HAP-1 (cell line): ENCODE measurements around the gene CLMP.
"Not testable (repeated sequence)": the region's sequence is repeated elsewhere in the genome, so short reads cannot be mapped to it uniquely, and the experiment has no call there.

Experiments
- DNase-seq, 2 experiments: peaks; one replicate each; pipeline ENCODE4 v3.0.0-alpha.2; 2016 to 2020; ENCODE audit warnings: low spot score in 2 of 2
- H3K27me3 ChIP-seq: fragments of 250-450 bp; sonication (Bioruptor Pico); 2 replicates; pipeline ENCODE4 v1.5.1; 2020; ENCODE audit warnings: low read depth, mild to moderate bottlenecking, moderate library complexity
- H3K36me3 ChIP-seq: fragments of 250-450 bp; sonication (Bioruptor Pico); replicated peaks from 2 replicates; pipeline ENCODE4 v1.5.1; 2020; ENCODE audit warnings: mild to moderate bottlenecking
- H3K4me1 ChIP-seq: fragments of 250-450 bp; sonication (Bioruptor Pico); 2 replicates; pipeline ENCODE4 v1.5.1; 2020; ENCODE audit warnings: mild to moderate bottlenecking
- H3K4me3 ChIP-seq: fragments of 250-450 bp; sonication (Bioruptor Pico); 2 replicates; pipeline ENCODE4 v1.5.1; 2020; ENCODE audit warnings: mild to moderate bottlenecking, moderate library complexity
- H3K9me3 ChIP-seq: fragments of 250-450 bp; sonication (Bioruptor Pico); 2 replicates; pipeline ENCODE4 v1.5.1; 2020; ENCODE audit warnings: mild to moderate bottlenecking, moderate library complexity
- in situ Hi-C: fragments of 300-500 bp; cut with MboI; formaldehyde crosslinking; loops from 3 replicates; pipeline ENCODE4 v1.14.3; 2020; ENCODE audit warnings: low sequenced_read_pairs, inconsistent platforms, mixed read lengths

The CLMP gene

DNA sequence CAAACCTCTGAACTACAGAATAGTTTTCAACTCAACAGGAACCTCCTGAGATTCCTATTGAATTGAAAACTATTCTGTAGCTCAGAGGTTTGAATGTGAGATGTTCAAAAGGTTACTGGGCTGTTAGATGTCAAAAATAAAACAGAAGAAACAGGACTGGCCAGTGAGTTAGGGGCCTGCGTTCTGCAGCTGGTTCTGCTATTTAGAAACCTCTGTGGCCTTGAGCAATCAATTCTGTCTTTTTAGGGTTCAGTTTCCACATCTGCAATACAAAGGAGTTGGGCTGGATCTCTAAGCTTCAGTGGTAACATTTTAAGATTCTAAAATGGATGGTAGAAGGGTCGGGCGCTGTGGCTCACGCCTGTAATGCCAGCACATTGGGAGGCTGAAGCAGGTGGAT lies 55.8 kb downstream of the CLMP start:
- no peaks in the 10 kb centered on the region for H3K36me3 ChIP-seq
- no peaks in the 10 kb centered on the region for H3K4me1 ChIP-seq
- DNase-seq = no peak
- in situ Hi-C loops = no loop called here
- H3K27me3 ChIP-seq = no peaks in the 10 kb centered on the region
- no peaks in the 10 kb centered on the region for H3K9me3 ChIP-seq
- H3K4me3 ChIP-seq = no peak overlapping the region

DNA sequence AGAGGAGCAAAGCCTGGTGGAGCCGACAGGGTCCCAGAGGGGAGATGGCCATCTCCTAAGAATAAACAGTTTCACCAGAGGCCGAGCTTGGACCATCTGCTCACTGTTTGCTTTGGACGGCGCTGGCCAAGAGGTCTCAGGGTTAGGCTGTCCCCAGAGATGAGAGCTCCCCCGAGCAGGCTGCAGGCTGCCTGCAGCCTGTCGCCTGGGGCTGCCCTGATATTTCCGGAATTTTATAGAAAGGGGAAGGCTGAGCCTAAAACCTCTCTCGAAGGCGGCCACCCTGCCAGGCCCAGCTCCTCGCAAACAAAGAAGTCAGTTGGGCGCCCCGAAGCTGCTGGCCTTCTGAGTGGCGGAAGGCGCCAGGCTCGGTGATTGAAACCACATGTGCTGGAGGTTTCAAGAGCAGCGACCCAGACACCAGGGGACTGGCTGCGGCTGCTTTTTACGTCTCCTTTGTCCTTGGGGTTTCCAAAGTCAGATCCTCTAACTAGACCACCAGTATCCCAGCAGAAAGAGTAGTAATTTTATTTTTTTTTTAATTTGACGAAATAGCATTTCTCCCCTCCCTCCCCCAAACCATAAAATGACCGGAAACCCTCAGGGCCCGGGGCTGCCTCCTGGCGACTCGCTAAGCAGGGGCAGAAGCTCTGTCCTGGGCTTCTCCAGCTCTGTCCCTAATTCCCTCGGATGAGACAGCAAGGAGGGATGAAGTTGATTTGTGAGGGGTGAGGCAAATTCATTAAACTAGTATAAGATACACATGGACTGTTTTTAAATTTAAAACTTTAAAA lies 57.4 kb downstream of the CLMP start:
- Histone ChIP-seq H3K4me1 (no peaks in the 10 kb centered on the region), H3K4me3 (no peak overlapping the region), H3K27me3 (no peaks in the 10 kb centered on the region), H3K36me3 (no peaks in the 10 kb centered on the region), H3K9me3 (no peaks in the 10 kb centered on the region)
- in situ Hi-C loops = no loop called here
- no peak for DNase-seq

- no peaks in the 10 kb centered on the region for H3K4me1 ChIP-seq
- no peaks in the 10 kb centered on the region for H3K9me3 ChIP-seq
- no peak for DNase-seq
- in situ Hi-C loops = no loop called here
- no peak overlapping the region for H3K4me3 ChIP-seq
- H3K27me3 ChIP-seq = no peaks in the 10 kb centered on the region
- no peaks in the 10 kb centered on the region for H3K36me3 ChIP-seq
Observed at GRCh38 chr11:123135863-123136446, 59.1 kb downstream of the CLMP start.

DNA sequence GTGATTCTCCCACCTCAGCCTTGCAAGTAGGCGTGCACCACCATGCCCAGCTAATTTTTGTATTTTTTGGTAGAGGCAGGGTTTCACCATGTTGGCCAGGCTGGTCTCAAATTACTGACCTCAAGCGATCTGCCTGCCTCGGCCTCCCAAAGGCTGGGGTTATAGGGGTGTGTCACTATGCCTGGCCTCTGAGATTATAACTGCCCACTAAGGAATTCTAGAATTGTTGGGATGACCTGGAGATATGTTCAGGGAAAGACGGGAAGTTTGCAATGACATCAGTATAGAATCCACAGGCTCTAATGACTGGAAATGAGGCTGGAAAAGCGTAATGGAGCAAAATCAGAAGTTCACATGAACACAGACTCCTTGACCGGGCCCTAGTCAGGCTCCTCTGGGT lies 62.2 kb downstream of the CLMP start:
- DNase-seq = no peak
- in situ Hi-C loops = no loop called here
- no peaks in the 10 kb centered on the region for H3K4me1 ChIP-seq
- no peaks in the 10 kb centered on the region for H3K9me3 ChIP-seq
- no peaks in the 10 kb centered on the region for H3K27me3 ChIP-seq
- H3K36me3 ChIP-seq = no peaks in the 10 kb centered on the region
- no peak overlapping the region for H3K4me3 ChIP-seq

- in situ Hi-C loops, H3K4me3 ChIP-seq, H3K36me3 ChIP-seq, H3K27me3 ChIP-seq, H3K9me3 ChIP-seq, H3K4me1 ChIP-seq, DNase-seq: not testable (repeated sequence)
Observed at GRCh38 chr11:123132034-123132766, 62.8 kb downstream of the CLMP start.

- Histone ChIP-seq H3K4me3 (no peak overlapping the region), H3K27me3 (no peaks in the 10 kb centered on the region), H3K4me1 (no peaks in the 10 kb centered on the region), H3K9me3 (no peaks in the 10 kb centered on the region), H3K36me3 (no peaks in the 10 kb centered on the region)
- no peak for DNase-seq
- in situ Hi-C loops = no loop called here
Observed at GRCh38 chr11:123129920-123130319, 65.1 kb downstream of the CLMP start.

DNA sequence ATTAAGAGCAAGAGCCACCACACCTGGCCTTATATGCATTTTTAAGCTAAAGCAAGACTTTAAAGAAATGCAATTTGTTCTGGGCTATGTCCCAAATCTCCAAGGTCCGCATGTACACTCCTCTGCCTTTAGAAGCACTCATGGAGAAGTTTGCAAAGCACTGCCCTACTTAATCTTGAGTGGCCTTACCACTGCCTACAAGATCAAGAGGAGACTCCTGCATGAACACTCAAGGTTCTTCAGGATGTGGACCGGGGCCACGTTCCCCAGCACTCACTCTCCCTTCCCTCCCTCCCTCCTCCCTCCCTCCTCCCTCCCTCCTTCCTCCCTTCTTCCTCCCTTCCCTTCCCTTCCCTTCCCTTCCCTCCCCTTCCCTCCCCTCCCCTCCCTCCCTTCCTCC lies 69.9 kb downstream of the CLMP start:
- H3K36me3 ChIP-seq = no peaks in the 10 kb centered on the region
- H3K4me3 ChIP-seq = no peak overlapping the region
- no peak for DNase-seq
- H3K27me3 ChIP-seq = no peaks in the 10 kb centered on the region
- H3K4me1 ChIP-seq = no peaks in the 10 kb centered on the region
- in situ Hi-C loops = no loop called here
- H3K9me3 ChIP-seq = no peaks in the 10 kb centered on the region

- Histone ChIP-seq H3K27me3 (no peaks in the 10 kb centered on the region; the same call in 1 of the 2 replicates), H3K4me3 (no peak overlapping the region), H3K9me3 (no peaks in the 10 kb centered on the region), H3K36me3 (no peaks in the 10 kb centered on the region), H3K4me1 (no peaks in the 10 kb centered on the region)
- no peak for DNase-seq
- in situ Hi-C loops = loop anchor here (25.0 kb wide), 1 partner anchor 364 kb away; no protein-coding TSS in a partner anchor
Observed at GRCh38 chr11:123122852-123123251, 72.2 kb downstream of the CLMP start.

DNA sequence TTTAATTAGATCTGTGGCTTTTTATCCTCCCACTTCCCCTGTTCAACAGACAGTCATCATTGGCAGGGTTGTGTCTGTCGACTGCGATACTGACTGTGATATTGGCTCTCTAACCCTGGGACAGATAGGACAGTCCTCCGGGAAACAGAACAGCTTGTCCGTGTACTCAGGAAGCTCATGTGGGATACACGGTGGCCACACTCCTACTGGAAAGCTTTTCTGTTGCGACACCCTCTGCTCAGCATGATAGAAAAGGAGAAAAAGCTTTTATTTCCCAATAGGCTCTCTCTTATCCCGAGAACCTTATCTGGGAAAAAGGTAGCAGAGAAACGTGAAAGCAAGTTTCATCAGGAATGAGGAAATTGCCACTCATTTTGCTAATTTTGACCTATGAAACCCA lies 72.7 kb downstream of the CLMP start:
- Histone ChIP-seq H3K36me3 (no peaks in the 10 kb centered on the region), H3K27me3 (no peaks in the 10 kb centered on the region; the same call in 1 of the 2 replicates), H3K4me3 (no peak overlapping the region), H3K9me3 (no peaks in the 10 kb centered on the region), H3K4me1 (no peaks in the 10 kb centered on the region)
- DNase-seq = no peak
- in situ Hi-C loops = loop anchor here (25.0 kb wide), 1 partner anchor 365 kb away; no protein-coding TSS in a partner anchor

DNA sequence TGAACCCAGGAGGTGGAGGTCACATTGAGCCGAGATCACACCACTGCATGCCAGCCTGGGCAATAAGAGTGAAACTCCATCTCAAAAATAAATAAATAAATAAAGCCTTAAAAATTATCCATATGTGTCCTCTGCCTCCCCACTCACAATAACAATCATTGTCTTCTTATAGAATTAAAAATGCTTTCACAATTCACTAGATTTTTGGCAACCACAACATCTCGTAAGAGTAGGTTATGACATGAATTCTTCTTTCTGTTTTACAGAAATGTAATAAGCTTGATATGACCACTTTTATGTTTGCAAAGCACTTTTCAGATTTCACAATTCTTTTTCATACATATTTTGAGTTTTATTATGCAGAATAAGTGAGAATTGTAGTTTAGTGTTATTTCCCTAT lies 78.6 kb downstream of the CLMP start:
- no peak overlapping the region for H3K4me3 ChIP-seq
- no peaks in the 10 kb centered on the region for H3K4me1 ChIP-seq
- DNase-seq = no peak
- in situ Hi-C loops = loop anchor here (25.0 kb wide), 1 partner anchor 371 kb away; no protein-coding TSS in a partner anchor
- H3K27me3 ChIP-seq = no peaks in the 10 kb centered on the region; the same call in 1 of the 2 replicates
- H3K36me3 ChIP-seq = no peaks in the 10 kb centered on the region
- no peaks in the 10 kb centered on the region for H3K9me3 ChIP-seq

DNA sequence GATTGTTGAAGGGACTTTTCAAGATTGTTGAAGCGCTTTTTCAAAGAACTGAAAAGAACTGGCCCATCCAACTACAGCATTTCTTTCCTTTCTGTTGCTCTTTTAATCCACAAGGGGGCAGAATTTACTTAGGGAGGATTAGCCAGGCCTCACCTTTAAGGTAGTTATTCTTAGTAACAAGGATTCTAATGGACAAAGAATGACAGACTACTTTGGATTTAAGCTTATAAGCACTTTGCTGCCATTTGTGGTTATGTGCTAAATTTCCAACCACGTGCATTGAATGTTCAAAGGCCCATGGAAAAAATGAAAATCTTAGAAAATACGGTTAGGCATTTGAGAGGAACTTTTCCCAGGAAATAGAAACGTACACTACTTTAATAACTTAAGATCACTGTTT lies 83.6 kb downstream of the CLMP start:
- in situ Hi-C loops = loop anchor here (5.0 to 25.0 kb wide), 2 partner anchors 136 to 376 kb away; no protein-coding TSS in a partner anchor
- H3K36me3 ChIP-seq = no peaks in the 10 kb centered on the region
- 0 out of 2 replicates have a peak, but pooled peaks cover 8% of the 10 kb centered on the region for H3K27me3 ChIP-seq
- no peak overlapping the region for H3K4me3 ChIP-seq
- no peaks in the 10 kb centered on the region for H3K4me1 ChIP-seq
- H3K9me3 ChIP-seq = no peaks in the 10 kb centered on the region
- peak in 1 of 2 experiments; percentile 66 for DNase-seq

DNA sequence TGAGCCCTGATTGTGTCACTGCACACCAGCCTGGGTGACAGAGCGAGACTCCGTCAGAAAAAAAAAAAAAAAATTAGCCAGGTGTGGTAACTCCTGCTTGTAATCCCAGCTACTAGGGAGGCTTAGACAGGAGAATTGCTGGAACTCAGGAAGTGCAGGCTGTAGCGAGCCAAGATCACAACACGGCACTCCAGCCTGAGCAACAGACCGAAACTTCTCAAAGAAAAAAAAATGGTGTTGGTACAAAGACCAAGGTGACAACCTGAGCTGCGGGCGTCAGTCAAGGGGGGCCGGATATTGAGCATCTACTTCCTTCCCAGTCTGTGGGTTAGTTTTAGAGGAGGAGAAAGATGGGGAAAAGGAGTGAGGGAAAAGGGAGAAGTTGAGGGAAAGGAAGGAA lies 84.7 kb downstream of the CLMP start:
- Histone ChIP-seq H3K4me1 (no peaks in the 10 kb centered on the region), H3K36me3 (no peaks in the 10 kb centered on the region), H3K4me3 (no peak overlapping the region), H3K9me3 (no peaks in the 10 kb centered on the region), H3K27me3 (0 out of 2 replicates have a peak, but pooled peaks cover 8% of the 10 kb centered on the region)
- in situ Hi-C loops = loop anchor here (5.0 to 25.0 kb wide), 2 partner anchors 137 to 377 kb away; no protein-coding TSS in a partner anchor
- no peak for DNase-seq

DNA sequence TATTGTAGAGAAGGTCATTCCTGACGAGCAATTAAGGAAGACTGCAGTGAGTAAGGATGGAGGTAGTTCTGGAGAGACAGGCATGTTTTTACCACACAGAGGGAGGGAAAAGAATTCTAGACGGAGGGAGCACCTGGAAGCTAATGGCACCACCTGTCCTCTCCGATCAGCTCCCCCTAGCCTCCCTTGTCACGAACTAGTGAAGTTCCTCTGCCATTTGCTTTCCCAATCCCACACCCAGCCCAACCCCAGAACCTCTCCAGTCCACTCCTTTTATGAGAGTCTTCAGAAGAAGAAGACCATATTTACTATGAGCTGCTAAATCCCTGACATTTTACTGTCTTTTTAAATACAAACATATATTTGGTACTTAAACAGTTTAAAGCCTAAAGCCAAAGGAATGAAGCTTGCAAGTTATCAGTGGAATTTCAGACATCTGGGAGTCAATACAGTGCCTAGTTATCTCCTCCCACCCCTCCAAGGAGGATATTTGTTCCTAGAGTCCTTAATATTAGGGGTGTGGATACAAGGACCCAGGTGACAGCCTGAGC lies 87.0 kb downstream of the CLMP start:
- Histone ChIP-seq H3K4me3 (no peak overlapping the region), H3K36me3 (no peaks in the 10 kb centered on the region), H3K9me3 (no peaks in the 10 kb centered on the region), H3K27me3 (0 out of 2 replicates have a peak, but pooled peaks cover 8% of the 10 kb centered on the region), H3K4me1 (no peaks in the 10 kb centered on the region)
- in situ Hi-C loops = loop anchor here (25.0 kb wide), 1 partner anchor 379 kb away; no protein-coding TSS in a partner anchor
- DNase-seq = no peak
